Activated CD4-positive, alpha-beta memory T cell treated with anti-CD3 and anti-CD28 coated beads for 36 hours (primary cell): ENCODE data around the gene C7orf25. TPM values are rescaled to one million over a fixed set of nuclear protein-coding genes. Genes with fewer than 3 reads are reported as not detected.

Experiments used
- CTCF ChIA-PET: fragments of 350-600 bp; sonication (Branson Sonifier 250); formaldehyde crosslinking; loops from one replicate; lab custom pipeline; 2021; ENCODE audit warnings: antibody characterized with exemption, inconsistent platforms; lab: Charles Lee
- POLR2A ChIA-PET: fragments of 350-600 bp; sonication (Branson Sonifier 250); formaldehyde crosslinking; loops from one replicate; lab custom pipeline; 2021; ENCODE audit warnings: antibody characterized with exemption; lab: Charles Lee
- DNase-seq: peaks from one replicate; pipeline ENCODE4 v3.0.0-alpha.2; 2020
- H3K27ac Mint-ChIP-seq: one replicate; pipeline ENCODE4 v1.8.0; 2021; ENCODE audit warnings: mixed read lengths
- H3K27me3 Mint-ChIP-seq: one replicate; pipeline ENCODE4 v1.8.0; 2021; ENCODE audit warnings: mixed read lengths
- H3K36me3 Mint-ChIP-seq: one replicate; pipeline ENCODE4 v1.8.0; 2021; ENCODE audit warnings: mixed read lengths
- H3K4me1 Mint-ChIP-seq: one replicate; pipeline ENCODE4 v1.8.0; 2021; ENCODE audit warnings: low read depth, mixed read lengths
- H3K4me3 Mint-ChIP-seq: one replicate; pipeline ENCODE4 v1.8.0; 2021; ENCODE audit warnings: mild to moderate bottlenecking, mixed read lengths
- H3K9me3 Mint-ChIP-seq: one replicate; pipeline ENCODE4 v1.8.0; 2021; ENCODE audit warnings: mixed read lengths
- intact Hi-C: fragments of 100-400 bp; cut with micrococcal nuclease; formaldehyde crosslinking; loops from one replicate; pipeline ENCODE4 v1.15.1; 2023
- total RNA-seq, 2 experiments: library from RNA; stranded (reverse); gene quantifications; one replicate each; pipeline ENCODE4 v1.2.3, GENCODE V29; 2021

Gene C7orf25
- total RNA-seq = 1 to 10 TPM; 3.6 to 4.3 TPM

- ChIA-PET POLR2A (interaction anchor here (0.6 to 2.2 kb wide), 6 partner anchors 12 to 23 kb away, joined by 3 to 11 read pairs (median 4); partner anchors contain the start of genes MRPL32 and PSMA2), CTCF (interaction anchor here (0.8 to 2.4 kb wide), 2 partner anchors 20 to 25 kb away, joined by 3 to 7 read pairs; partner anchors contain the start of genes MRPL32 and PSMA2)
- Mint-ChIP-seq H3K9me3 (no peaks in the 10 kb centered on the region), H3K4me1 (peaks cover 52% of the 10 kb centered on the region), H3K27ac (peak within 1 kb of the TSS; percentile 79), H3K36me3 (peaks cover 23% of the 10 kb centered on the region), H3K27me3 (no peaks in the 10 kb centered on the region), H3K4me3 (peak within 1 kb of the TSS; percentile 94)
- DNase-seq = peak; percentile 97
- intact Hi-C loops = loop anchor here (1.0 kb wide), 3 partner anchors 21 to 42 kb away; partner anchors contain the start of genes MRPL32 and PSMA2
Observed at GRCh38 chr7:42911454-42912447, at the start of gene C7orf25. Gene C7orf25, minus strand, starts transcription at chr7:42912070. Its CDS starts 1,170 bp downstream, at chr7:42910900.

GRCh38 chr7:42961170-42961569 is 49.3 kb upstream of the C7orf25 start:
- Mint-ChIP-seq H3K4me3 (no peak overlapping the region), H3K36me3 (peaks cover 3% of the 10 kb centered on the region), H3K4me1 (peaks cover 9% of the 10 kb centered on the region), H3K27ac (no peak overlapping the region), H3K9me3 (peaks cover 4% of the 10 kb centered on the region), H3K27me3 (peaks cover 5% of the 10 kb centered on the region)
- no peak for DNase-seq
- ChIA-PET POLR2A (no interaction called here), CTCF (no interaction called here)
- intact Hi-C loops = no loop called here

GRCh38 chr7:42960762-42961161 is 48.9 kb upstream of the C7orf25 start:
- H3K36me3 Mint-ChIP-seq = peaks cover 3% of the 10 kb centered on the region
- POLR2A ChIA-PET = no interaction called here
- CTCF ChIA-PET = interaction anchor here (1.9 kb wide), 1 partner anchor 19 kb away, joined by 6 read pairs; no protein-coding TSS in a partner anchor
- no peak for DNase-seq
- intact Hi-C loops = no loop called here
- no peak overlapping the region for H3K4me3 Mint-ChIP-seq
- H3K9me3 Mint-ChIP-seq = peaks cover 5% of the 10 kb centered on the region
- H3K27me3 Mint-ChIP-seq = peaks cover 5% of the 10 kb centered on the region
- H3K4me1 Mint-ChIP-seq = peaks cover 9% of the 10 kb centered on the region
- no peak overlapping the region for H3K27ac Mint-ChIP-seq

- DNase-seq = no peak
- ChIA-PET POLR2A (no interaction called here), CTCF (interaction anchor here (1.9 kb wide), 1 partner anchor 18 kb away, joined by 6 read pairs; no protein-coding TSS in a partner anchor)
- H3K4me1 Mint-ChIP-seq = no peaks in the 10 kb centered on the region
- H3K27ac Mint-ChIP-seq = no peak overlapping the region
- H3K9me3 Mint-ChIP-seq = peaks cover 12% of the 10 kb centered on the region
- peaks cover 3% of the 10 kb centered on the region for H3K36me3 Mint-ChIP-seq
- no peak overlapping the region for H3K4me3 Mint-ChIP-seq
- peaks cover 5% of the 10 kb centered on the region for H3K27me3 Mint-ChIP-seq
- intact Hi-C loops = no loop called here
Observed at GRCh38 chr7:42959549-42959948, 47.7 kb upstream of the C7orf25 start.

GRCh38 chr7:42956062-42956461 is 44.2 kb upstream of the C7orf25 start:
- peaks cover 3% of the 10 kb centered on the region for H3K36me3 Mint-ChIP-seq
- H3K27me3 Mint-ChIP-seq = peaks cover 5% of the 10 kb centered on the region
- no peak overlapping the region for H3K4me3 Mint-ChIP-seq
- peaks cover 12% of the 10 kb centered on the region for H3K9me3 Mint-ChIP-seq
- intact Hi-C loops = no loop called here
- H3K4me1 Mint-ChIP-seq = no peaks in the 10 kb centered on the region
- ChIA-PET CTCF (no interaction called here), POLR2A (no interaction called here)
- H3K27ac Mint-ChIP-seq = no peak overlapping the region
- DNase-seq = no peak

- Mint-ChIP-seq H3K36me3 (peaks cover 3% of the 10 kb centered on the region), H3K4me1 (no peaks in the 10 kb centered on the region), H3K9me3 (peaks cover 12% of the 10 kb centered on the region), H3K4me3 (no peak overlapping the region), H3K27me3 (no peaks in the 10 kb centered on the region), H3K27ac (no peak overlapping the region)
- ChIA-PET CTCF (interaction anchor here (1.9 kb wide), 1 partner anchor 13 kb away, joined by 8 read pairs; no protein-coding TSS in a partner anchor), POLR2A (no interaction called here)
- DNase-seq = no peak
- intact Hi-C loops = no loop called here
Observed at GRCh38 chr7:42953994-42954393, 42.1 kb upstream of the C7orf25 start.

- CTCF ChIA-PET = interaction anchor here (2.0 kb wide), 1 partner anchor 11 kb away, joined by 10 read pairs; no protein-coding TSS in a partner anchor
Observed at GRCh38 chr7:42952328-42952727, 40.5 kb upstream of the C7orf25 start.

GRCh38 chr7:42950417-42950816 is 38.5 kb upstream of the C7orf25 start:
- intact Hi-C loops = no loop called here
- no peak overlapping the region for H3K4me3 Mint-ChIP-seq
- ChIA-PET CTCF (interaction anchor here (2.0 kb wide), 1 partner anchor 9 kb away, joined by 10 read pairs; no protein-coding TSS in a partner anchor), POLR2A (no interaction called here)
- H3K4me1 Mint-ChIP-seq = peaks cover 10% of the 10 kb centered on the region
- H3K9me3 Mint-ChIP-seq = peaks cover 5% of the 10 kb centered on the region
- H3K27me3 Mint-ChIP-seq = no peaks in the 10 kb centered on the region
- no peaks in the 10 kb centered on the region for H3K36me3 Mint-ChIP-seq
- H3K27ac Mint-ChIP-seq = no peak overlapping the region
- no peak for DNase-seq

More at GRCh38 chr7:42952328-42952727, 40.5 kb upstream of the C7orf25 start:
- Mint-ChIP-seq H3K9me3 (peaks cover 12% of the 10 kb centered on the region), H3K27me3 (no peaks in the 10 kb centered on the region), H3K27ac (no peak overlapping the region), H3K36me3 (peaks cover 3% of the 10 kb centered on the region), H3K4me1 (no peaks in the 10 kb centered on the region), H3K4me3 (no peak overlapping the region)
- DNase-seq = no peak
- POLR2A ChIA-PET = no interaction called here
- intact Hi-C loops = no loop called here

- POLR2A ChIA-PET = no interaction called here
- Mint-ChIP-seq H3K4me1 (peaks cover 10% of the 10 kb centered on the region), H3K36me3 (no peaks in the 10 kb centered on the region), H3K4me3 (no peak overlapping the region), H3K27me3 (no peaks in the 10 kb centered on the region), H3K9me3 (no peaks in the 10 kb centered on the region), H3K27ac (no peak overlapping the region)
- intact Hi-C loops = no loop called here
- CTCF ChIA-PET = interaction anchor here (0.7 kb wide), 1 partner anchor 635 kb away, joined by 3 read pairs; the partner anchor contains the start of gene STK17A
- DNase-seq = no peak
Observed at GRCh38 chr7:42947521-42947920, 35.7 kb upstream of the C7orf25 start.

- ChIA-PET POLR2A (no interaction called here), CTCF (interaction anchor here (1.7 kb wide), 1 partner anchor 493 kb away, joined by 6 read pairs; no protein-coding TSS in a partner anchor)
- Mint-ChIP-seq H3K4me3 (no peak overlapping the region), H3K27ac (no peak overlapping the region), H3K9me3 (no peaks in the 10 kb centered on the region), H3K36me3 (no peaks in the 10 kb centered on the region), H3K27me3 (no peaks in the 10 kb centered on the region), H3K4me1 (peaks cover 10% of the 10 kb centered on the region)
- no peak for DNase-seq
- intact Hi-C loops = no loop called here
Observed at GRCh38 chr7:42946627-42946950, 34.7 kb upstream of the C7orf25 start.

GRCh38 chr7:42945821-42946626 is 34.2 kb upstream of the C7orf25 start:
- no peaks in the 10 kb centered on the region for H3K27me3 Mint-ChIP-seq
- DNase-seq = peak; percentile 33
- ChIA-PET POLR2A (no interaction called here), CTCF (interaction anchor here (1.7 kb wide), 1 partner anchor 494 kb away, joined by 6 read pairs; no protein-coding TSS in a partner anchor)
- peak overlapping the region; percentile 3 for H3K27ac Mint-ChIP-seq
- intact Hi-C loops = no loop called here
- H3K4me1 Mint-ChIP-seq = peaks cover 12% of the 10 kb centered on the region
- H3K4me3 Mint-ChIP-seq = peak overlapping the region; percentile 13
- H3K9me3 Mint-ChIP-seq = no peaks in the 10 kb centered on the region
- H3K36me3 Mint-ChIP-seq = no peaks in the 10 kb centered on the region
